NCI-H1105 (cell line): ENCODE data around the gene MYO16.
A peak's percentile ranks its signal among the peaks of the same experiment; 100 is the strongest.

Experiments used
- DNase-seq: peaks from one replicate; lab custom pipeline; 2025; lab: John Stamatoyannopoulos, UW

Gene MYO16

DNA sequence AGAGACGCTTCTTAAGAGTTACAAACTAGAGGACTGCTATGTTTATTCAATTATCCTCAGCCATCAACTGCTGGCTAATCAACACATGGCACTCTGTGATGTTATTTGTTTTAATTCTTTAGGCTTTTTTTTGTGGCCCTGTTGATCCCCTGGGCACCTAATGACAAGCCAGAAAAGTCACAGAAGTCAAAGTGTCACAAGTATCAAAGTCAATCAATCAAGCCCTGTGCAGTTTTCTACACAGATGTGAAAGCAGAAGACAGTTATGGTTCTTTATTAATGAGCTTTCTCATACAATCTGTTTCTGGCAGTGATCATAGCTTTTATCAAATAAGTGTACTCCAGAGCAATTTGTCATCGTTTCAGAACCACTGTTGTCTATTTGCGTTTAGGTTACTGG is 34.3 kb downstream of the MYO16 start:
- peak; percentile 25 for DNase-seq

DNA sequence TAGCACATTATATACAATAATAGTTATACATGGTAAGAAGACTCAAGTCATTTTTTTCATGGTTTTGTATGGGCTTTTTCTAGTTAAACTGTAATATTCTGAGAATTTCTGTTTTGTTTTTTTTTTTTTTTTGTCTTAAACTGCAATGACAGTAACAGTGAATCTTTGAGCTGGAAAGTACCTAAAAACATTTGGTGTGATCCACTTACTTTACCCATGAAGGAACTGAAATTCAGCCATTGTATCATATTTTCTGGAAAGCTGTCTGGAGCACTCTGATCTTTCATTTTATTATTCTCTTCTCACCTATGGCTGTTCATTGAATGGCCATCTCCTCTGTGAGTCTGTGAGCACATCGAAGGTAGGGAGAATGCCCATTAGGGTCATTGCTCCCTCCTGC is 37.8 kb downstream of the MYO16 start:
- DNase-seq: no peak

DNA sequence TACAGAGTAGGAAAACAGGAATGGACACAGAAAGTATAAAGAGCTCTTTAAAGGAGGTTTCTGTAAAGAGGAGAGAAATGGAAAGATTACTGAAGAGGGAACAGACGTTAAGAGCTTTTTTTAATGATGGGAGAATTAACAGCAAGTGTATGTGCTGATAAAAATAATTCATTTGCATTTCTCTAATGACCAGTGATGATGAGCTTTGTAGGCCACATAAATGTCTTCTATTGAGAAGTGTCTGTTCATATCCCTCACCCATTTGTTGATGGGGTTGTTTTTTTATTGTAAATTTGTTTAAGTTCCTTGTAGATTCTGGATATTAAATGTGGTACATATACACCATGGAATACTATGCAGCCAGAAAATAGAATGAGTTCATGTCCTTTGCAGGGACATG is 40.0 kb downstream of the MYO16 start:
- DNase-seq: no peak

DNA sequence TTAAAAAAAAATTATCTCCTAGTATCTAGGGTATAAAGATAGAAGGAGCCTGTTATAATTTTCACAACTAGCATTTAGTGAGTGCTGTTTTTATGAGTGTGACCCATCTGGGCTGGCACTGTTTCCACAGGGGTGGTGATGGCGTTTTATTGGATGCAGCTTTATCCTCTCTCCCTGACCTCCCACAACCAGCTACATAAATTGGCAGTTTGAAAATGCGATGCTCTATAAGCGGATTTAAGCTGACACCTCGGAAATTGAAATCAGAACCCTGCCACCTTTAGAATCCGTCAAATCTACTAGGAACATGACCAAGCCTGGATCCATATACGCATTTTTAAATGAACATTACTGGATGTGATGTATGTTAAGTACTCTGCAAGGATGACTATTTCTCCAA is 44.9 kb downstream of the MYO16 start:
- DNase-seq: no peak

DNA sequence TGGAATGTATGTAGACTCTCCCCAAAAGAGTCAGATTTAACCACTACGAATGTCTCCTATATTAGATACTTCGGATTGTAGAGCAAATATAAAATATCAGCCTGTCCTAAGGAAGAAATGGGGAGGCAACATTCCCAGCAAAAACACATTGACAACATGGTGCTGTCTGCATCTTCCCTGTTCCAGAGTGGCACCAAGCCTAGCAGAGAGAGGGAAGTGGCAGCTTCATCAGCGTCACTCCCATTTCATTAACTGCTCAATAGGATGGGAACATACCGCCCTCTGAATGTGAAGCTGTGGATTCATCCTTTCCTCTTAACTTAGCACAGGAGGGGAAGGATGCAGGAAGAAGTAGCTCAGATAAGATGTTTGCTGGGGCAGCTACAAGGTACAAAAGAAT is 45.4 kb downstream of the MYO16 start:
- DNase-seq: no peak

DNA sequence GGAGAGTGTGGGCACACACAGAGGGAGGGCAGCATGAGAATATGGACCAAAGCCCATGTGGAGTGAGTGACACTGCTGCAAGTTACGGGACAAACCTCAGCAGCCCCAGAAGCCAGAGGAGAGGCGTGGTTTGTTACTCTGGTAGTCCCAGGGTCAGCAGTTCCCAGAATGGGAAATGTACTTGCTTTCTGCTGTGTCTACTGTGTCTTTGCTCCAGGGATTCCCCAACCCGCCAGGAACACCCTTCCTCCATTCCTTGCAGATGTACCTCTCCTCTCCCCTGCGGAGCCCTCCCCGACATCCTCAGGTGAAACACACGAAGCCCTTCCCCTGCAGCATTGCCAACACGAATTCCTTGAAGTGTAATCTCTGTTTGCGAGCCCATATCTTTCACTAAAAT is 47.2 kb downstream of the MYO16 start:
- no peak for DNase-seq

DNA sequence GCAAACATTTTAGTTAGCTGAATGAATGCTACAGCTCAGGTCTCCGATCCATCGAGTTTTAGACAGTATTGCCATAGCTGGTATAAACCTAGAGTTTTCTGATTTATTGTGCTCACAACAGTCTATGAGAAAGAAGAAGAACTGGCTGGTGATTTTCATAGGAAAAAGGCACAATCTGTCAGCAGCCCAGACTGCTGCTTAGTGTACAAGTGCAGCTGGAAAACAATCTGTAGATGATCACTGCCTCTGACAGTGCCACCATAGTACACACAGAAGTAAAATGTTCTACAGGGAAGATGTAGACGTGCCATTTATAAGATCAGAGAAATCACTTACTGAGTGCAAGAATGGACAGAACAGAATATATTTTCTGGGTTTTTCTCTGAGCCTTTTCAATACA is 48.4 kb downstream of the MYO16 start:
- DNase-seq: no peak

DNA sequence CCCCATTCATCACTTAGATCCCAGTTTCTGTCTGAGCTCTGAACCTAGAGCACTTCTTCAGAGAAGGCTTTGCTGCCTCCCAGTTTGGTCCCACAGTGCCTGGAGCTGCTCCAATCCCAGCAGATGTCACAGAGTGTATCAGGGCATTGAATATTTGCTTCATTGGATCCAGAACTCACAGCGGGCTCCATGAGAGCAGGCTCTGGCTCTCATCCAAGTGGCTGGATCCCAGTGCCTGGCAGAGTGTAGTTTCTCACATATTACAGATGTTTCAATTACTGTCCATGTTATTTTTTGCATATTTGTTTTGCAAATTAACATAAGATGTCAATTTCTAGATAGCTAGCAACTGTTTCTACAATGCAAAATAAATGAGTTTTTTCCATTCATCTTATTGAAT is 50.6 kb downstream of the MYO16 start:
- DNase-seq: peak; percentile 51

DNA sequence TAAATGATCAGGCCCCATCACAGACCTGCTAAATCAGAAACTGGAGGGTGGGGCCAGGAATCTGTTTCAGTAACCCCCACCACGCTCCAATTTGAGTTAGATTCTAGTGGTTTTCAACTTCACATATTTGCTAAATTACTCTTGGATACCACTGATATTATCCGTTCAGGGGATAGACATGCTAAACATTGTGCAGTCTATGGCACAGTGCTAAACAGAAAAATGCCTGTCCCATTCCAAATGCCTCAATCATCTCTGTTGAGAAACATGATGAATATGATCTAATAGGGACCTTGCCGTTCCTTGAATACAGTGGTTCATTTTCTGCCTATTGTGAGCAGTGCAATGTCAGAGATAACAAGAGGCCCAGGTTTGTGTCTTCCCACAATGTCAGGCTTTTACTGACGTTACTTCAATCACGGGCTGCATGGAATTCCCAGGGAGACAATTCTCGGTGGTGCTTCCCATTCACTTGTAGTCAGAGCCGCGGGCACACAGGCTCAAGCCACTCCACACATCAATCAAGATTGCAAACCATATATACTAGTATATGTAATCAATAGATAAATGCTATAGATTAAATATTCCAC is 52.7 kb downstream of the MYO16 start:
- no peak for DNase-seq

DNA sequence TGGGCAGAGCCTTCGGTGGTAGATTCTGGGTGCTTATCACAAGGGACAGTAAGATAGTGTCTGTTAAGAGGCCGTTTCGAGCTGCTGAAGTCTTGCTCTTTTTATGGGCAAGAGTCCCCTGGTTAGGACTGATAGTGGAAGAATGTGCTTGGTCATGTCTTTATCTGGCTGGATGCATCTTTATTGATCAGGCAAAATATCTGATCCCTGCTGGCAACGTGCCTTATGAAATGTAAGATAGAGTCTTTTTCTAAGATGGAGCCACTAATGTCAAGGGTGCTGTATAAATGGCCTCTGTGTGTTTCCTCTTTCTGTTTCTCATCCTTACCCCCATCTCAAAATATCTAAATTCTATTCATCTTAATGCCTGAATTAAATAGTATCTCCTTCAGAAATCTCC is 53.3 kb downstream of the MYO16 start:
- no peak for DNase-seq

DNA sequence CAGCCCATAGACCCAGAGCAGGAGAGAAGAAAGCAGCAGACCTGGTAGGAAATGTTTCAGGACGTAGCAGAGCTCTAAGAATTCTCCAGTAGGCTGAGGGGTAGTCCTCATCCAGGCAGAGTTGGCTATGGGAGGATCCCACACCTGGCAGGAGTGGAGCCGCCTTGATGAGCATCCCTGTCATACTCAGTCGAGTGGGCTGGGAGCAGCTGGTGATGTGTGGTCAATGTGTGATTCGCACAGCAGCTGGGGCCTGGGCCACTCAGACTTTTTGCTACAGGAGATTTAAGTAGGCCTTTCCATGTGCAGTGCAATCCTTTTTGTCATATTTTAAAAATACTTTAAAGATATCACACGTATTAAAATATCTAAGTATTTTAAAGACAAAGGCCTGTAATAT is 56.6 kb downstream of the MYO16 start:
- DNase-seq: no peak

DNA sequence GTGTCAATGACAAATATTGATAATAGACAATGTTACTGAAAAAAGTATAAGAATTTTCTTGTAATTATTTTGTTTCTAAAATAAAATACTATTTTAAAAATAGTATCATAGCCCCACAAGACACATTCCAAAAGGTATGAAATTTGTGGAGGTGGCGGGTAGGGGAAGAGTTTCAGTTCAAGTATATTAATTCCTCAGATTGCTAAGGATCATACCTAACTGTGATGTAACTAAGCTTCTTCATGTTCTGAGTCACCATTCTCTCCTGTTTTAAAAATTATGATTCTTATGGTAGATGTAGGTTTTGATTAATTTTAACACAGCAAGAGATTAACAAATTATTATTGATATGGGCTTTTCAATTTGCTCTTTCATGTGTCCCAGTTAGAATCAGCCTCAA is 61.3 kb downstream of the MYO16 start:
- DNase-seq: no peak

DNA sequence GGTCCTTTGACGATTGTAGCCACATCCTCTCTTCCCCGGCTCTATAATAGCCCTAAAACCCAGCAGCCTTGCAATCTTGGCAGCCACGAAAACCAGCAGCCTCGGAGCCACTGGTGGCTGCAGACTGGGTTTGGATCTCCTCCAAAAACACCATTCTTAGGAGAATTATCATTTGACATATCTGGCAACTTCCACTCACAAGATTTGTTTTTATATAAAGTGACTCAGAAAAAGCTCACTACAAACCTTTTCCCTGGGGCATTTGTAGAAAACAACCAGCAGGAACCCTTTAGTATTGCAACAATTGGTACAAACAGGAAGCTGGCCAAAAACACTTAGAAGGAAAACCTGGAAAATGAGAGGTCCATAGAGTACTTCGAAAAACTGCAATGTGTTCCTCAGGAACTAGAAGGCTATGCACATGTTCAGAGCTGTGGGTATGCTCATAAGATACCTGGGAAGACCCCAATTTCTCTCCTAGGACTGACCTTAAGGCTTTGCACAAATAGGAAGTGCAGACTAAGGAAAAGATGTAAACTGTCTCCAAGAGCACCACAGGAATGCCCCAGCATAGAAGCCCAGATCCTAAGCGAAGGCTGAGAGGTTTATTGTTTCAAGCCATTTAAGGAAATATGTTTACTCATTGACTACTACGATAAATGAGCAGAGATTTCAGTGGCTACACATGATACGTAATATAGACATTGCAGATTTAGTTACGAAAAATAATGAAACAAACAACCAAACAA is 71.2 kb downstream of the MYO16 start:
- DNase-seq: no peak

DNA sequence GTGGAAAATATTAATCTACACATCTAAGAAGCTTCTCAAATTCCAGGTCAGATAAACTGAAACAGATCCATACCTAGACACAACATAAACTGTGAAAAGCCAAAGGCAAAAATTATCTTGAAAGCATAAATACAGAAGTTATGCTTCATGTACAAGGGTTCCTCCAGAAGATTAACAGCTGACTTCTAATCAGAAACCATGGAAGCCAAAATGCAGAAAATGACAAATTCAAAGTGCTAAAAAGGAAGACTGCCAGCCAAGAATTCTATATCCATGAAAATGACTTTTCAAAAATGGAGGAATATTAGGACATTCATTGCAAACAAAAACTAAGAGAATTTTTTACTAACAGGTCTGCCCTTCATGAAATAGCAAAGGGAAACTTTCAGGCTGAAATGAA is 72.8 kb downstream of the MYO16 start:
- DNase-seq: no peak

DNA sequence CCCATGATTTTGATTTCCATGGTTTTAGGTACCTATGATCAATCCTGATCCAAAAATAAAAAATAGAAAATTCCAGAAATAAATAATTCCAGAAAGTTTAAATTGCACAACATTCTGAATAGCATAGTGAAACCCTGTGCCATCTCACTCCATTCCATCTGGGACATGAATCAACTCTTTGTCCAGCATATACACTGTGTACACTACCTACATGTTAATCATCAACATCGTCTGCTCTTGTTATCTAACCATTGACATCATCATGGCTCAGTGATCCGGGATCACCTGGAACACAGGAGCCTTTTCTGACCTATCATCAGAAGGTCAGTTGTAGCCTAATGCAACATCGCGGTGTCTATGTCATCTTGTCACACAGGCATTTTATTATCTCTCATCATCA is 75.6 kb downstream of the MYO16 start:
- no peak for DNase-seq

DNA sequence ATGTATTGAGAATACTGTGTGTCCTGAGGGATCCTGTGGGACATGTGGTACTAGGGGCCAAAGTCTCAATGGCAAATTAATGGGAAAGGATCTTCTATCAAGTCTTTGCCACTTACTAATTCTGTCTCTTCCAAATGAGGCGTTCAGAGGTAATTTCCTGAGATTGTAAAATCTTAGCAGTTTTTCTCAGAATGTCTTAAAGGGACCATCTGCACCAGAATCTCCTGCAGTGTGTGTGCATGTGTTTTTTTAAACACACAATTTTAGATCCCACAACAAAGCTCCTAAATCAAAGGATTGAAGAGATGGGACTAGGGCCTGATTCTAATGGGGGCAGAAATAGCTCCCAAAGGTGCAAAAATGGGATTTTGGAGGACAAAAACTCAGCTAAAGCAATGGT is 78.2 kb downstream of the MYO16 start:
- no peak for DNase-seq

DNA sequence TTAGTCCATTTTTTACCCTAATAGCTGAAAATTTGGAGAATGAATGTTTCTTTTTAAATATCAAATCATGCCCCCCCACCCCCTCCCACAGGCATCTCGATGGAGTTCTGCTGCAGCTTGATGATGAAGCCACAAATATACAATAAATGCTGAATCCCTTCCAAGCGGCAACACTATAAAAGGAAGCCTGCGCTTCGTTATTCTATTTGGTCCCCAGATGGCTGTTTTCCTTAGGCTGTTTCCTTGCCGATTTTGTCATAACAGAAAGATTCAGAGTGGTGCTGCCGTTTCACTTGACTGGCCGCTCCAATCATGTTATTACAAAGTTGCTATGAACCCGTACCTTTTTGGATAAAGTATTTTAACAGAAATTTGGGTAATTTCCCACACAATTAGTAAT is 79.5 kb downstream of the MYO16 start:
- no peak for DNase-seq

DNA sequence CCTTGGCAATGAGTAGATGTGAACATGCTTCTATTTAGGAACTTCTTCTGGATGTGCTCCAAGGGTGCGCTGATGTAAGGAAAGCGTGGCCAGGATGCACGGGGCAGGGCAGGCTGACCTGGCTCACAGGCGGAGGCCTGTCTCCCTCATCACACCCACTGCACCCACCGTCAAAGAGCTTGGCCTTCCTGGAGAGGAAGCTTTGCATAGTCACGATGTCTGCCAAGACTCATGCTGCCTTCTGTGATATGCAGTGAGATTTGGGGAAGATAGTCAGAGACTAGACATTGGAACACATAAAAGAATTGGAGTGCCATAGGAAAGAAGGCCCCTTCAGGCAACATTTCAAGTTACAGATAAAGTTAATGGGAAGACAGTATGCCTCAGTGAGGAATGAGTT is 82.0 kb downstream of the MYO16 start:
- no peak for DNase-seq

DNA sequence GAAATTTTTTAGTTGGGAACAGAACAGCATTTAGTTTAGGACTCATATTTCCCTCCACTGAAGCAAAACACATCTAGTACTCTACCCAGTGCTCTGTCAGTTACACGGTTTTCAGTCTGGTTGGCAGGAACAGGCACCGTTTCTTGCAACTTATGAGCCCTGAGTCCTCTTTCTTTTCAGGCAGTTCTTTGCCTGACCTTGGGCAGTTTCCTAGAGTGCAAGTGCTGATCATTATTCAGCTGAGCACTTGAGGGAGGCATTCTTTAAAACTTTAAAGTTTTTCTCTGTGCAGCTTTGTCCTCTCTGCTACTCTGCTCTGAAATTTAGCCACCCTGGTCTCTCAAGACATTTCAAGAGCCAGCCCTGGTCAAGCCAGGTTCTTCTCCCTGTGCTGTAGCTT is 96.1 kb downstream of the MYO16 start:
- DNase-seq: no peak

DNA sequence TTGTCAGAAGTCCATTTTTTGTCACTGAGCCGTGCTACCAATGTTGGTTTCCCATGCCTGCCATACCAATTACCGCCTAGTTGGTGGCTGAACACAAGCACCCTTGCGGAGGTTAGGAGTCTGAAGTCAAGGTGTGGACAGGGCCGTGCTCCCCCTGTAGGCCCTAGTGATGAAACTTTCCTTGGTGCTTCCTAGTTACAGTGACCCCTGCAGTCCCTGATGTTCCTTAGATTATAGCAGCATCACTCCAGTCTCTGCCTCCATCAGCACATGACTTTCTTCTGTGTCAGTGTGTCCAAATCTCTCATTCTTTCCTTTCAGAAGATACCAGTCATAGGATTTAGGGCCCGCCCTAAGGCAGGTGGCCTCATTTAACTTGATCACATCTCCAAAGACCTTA is 99.0 kb downstream of the MYO16 start:
- DNase-seq: no peak

DNA sequence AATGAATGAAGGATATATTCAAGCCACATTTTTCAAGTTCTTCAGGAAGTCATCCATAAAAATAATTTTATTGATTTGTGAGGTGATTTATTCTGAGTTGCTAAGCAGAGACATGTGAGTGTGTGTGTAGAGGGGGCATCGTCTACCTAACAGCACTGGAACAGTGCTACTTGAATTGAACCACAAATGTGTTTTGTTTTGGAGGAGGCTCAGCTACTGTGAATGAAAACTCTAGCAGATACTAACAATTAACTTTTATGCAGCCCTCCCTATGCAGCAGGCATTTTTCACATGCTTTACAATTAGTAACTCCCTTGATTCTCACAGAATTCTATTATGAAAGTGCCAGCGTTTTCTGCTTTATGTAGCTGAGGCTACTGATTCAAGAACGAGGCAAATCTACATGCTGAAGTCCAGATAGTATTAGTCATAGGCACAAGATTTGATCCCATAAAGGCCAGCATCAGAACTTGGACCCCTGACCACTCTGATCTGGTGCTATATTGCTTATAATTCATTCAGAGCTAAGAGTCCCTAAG is 103.7 kb downstream of the MYO16 start:
- no peak for DNase-seq

DNA sequence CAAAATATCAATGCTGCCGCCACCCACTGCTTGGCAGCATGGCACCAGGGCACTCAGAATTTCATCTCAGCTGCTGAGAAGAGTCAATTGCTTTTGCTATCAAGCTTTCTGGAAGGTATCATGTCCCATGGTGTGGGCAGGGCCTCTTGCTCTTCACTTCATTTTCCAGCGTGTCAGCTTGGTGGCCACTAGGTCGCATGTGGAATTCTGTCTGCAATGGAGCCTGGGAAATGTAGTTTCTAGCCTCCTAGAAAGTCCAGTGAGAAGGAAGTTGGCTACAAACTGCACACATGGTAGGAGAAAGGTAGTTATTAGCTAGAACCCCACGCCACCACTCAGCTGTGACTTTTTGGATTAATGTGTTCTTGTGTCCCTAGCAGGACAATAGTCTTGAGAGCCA is 105.3 kb downstream of the MYO16 start:
- no peak for DNase-seq

DNA sequence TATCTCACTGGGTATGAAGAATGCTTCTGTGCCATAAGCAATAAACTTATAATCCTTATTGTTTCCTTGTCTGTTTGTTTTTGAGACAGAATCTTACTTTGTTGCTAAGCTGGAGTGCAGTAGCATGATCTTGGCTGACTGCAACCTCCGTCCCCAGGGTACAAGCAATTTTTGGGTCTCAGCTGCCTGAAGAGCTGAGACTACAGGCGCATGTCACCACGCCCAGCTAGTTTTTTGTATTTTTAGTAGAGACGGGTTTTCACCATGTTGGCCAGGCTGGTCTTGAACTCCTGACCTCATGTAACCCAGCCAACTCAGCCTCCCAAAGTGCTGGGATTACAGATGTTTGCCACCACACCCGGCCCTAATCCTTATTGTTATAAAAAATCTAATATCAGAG is 112.5 kb downstream of the MYO16 start:
- no peak for DNase-seq
